ENCODE results near the gene GUCY1A1.

The GUCY1A1 gene

DNA sequence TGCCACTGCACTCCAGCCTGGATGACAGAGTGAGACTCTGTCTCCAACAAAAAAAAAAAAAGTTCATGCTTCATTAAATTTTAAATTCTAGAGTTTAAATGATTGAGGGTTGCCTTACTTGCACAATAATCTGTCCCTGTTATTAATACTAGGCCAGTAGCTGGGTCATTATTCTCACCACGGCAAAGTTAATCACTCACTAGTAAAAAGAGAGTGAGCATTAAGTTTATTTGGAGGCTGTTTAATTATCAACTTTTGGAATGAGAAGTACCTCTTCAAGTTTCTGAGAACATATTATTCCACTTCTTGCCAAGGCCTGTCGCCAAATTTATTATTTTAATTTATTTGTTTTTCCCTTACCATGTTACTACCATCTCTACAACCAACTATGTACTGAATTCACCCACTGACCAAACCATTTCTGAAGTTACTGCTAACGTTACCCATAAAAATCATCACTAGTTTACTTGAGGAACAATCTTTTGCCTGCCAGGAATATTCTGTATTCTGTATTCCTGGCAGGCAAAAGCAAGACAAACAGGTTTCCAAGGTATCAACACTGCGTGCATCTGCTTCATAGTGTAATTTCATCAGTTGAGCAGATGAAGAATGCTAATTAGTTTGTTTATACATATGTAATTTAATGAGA lies 26.5 kb downstream of the GUCY1A1 start:
- no peak for DNase-seq (ENCODE audit: low spot score)

DNA sequence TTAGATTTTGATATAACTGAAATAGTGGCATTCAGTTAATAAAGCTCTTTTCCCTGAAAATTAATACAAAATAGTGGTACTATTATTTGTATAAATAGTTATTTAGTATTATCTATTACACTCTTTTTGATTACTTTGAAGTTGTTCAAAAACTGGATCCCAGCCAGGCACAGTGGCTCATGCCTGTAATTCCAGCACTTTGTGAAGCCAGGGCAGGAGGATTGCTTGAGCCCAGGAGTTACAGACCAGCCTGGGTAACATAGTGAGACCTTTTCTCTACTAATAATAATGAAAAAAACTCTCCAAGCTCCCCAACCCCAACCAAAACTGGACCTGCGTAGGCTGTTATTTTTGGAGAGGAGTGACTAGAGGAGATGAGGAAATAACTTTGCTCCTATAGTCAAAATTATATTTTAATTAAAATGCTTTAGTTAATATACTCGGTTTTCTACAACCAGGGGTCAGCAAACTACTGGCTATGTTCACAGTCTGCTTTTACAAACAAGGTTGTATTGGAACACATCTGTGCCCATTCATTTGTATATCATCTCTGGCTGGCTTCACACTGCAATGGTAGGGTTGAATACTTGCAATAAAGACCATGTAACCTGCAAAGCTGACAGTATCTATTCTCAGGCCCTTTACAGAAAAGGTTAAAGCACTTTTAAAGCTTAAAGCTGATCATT lies 27.6 kb downstream of the GUCY1A1 start:
- no peak for DNase-seq (ENCODE audit: low spot score)

DNA sequence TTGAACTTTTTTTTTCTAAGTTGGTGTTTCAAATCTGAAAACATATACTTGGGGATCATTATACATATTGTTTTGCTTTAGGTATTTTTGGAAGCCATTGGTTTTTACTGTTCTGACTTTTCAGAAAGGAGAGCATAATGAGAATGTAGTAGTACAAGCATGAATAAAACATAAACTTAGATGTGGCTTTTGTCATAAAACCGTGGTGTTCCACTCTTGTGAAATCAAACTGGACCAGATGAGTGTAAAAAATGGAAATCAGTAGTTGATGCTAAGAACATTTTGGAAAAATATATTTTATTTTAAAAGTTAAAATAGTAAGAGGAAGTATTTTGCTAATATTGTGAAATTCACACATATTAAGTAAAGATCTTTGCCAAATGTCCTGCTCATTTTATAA lies 29.6 kb downstream of the GUCY1A1 start:
- no peak for DNase-seq (ENCODE audit: low spot score)

DNA sequence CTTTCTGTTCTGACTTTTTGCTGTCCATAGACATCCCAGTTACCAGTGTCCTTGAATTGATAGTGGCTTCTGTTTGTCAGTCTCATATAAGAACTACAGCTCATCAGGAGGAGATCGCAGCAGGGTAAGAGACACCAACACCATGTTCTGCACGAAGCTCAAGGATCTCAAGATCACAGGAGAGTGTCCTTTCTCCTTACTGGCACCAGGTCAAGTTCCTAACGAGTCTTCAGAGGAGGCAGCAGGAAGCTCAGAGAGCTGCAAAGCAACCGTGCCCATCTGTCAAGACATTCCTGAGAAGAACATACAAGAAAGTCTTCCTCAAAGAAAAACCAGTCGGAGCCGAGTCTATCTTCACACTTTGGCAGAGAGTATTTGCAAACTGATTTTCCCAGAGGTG lies 30.1 kb downstream of the GUCY1A1 start:
- DNase-seq (ENCODE audit: low spot score), result no peak

DNA sequence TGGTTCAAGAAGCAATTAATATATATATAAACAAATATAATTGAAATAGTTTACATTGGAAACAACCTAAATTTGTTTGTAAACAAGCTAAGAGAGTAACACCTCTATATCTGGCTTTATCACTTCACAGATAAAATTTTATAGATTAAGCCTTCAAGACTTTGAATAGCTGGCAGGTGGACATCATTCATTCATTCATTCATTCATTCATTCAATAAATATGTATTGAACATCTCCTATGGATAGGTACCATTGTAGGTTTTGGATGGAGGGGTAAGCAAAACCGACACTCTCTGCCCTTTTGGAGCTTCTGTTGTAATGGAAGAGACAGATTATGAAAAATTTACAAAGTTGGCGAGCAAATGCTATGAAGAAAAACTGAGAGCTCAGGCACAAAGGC lies 35.2 kb downstream of the GUCY1A1 start:
- no peak for DNase-seq (ENCODE audit: low spot score)

DNA sequence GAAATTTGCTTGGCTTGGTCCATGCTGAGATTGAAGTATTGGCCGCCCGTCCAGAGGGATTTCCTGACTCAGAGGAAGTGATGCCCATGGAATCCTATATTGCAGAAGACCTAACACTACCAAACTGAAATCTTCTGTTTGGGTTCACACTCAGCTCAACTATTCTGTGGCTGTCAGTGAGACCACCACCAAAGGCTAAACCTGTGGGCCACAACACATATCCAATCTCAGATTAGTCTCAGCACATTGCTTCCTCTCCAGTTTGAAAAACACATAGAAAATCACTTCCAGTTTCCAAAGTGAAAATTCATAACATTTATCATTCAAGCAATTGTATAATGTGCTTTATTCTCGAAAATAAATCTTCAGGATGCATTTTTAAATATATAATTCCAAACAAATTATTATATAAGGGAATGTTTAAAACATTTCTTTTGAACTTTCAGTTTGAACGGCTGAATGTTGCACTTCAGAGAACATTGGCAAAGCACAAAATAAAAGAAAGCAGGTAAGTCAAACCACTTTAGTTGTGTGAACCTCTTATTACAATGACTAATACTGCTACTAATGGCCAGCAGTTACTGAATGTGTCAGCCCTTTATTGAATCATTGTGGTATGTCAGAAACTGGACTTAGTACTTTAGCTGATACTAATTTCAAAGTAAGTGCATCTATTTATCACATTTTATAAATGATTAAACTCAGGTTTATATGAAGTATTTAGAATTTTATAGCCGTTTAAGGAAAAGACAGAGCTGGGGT lies 37.0 kb downstream of the GUCY1A1 start:
- DNase-seq (ENCODE audit: low spot score), result no peak

DNA sequence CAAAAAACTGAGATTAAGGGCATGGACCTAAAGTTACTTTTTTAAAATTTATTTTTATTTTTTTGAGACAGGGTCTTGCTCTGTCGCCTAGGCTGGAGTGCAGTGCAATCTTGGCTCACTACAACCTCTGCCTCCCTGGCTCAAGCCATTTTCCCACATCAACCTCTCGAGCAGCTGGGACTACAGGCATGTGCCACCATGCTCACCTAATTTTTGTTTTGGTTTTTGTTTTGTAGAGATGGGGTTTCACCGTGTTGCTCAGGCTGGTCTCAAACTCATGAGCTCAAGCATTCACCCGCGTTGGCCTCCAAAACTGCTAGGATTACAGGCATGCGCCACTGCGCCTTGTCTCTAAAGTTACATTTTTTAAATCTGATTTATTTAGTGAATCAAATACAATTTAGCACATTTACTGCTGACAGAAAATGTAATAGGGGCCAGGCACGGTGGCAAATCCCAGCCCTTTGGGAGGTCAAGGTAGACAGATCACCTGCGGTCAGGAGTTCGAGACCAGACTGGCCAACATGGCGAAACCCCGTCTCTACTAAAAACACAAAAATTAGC lies 38.3 kb downstream of the GUCY1A1 start:
- DNase-seq (ENCODE audit: low spot score), result no peak

DNA sequence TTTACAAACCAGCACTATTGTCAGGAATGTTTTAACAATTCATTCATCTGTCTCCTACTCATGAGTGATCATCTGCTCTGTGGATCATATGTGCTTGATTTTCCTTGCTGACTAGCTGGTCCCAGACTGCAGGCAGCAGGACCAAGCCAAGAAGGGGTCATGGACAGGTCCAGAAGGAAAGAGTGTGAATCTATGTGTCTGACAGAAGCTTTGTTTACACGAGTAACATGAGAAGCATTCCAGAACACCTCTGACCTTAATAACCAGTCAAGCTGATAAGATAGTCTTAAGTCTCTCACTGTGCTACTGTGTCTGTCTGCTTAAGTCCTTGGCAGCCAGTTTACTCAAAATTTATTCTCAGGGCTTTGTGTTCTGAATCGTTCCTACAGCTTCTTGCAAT lies 39.0 kb downstream of the GUCY1A1 start:
- peak; percentile 4 for DNase-seq (ENCODE audit: low spot score)

DNA sequence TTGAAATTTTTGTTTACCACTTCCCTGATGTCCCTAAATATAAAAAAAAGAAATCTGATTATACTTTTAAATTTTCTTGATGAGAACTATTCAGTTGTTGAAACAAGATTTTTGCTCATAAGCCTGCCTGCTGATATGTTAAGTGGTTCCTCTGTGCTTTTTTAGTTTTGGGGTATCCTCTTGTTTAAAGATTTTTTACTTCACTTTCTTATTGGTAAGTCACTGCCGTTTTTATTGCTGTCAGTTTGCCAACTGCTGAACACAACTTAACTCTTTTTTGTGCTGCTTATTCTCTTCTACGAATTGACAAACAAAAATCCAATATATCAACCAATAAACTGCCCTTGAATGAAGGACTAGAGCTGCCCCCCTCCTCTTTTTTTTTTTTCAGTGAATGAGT lies 39.5 kb downstream of the GUCY1A1 start:
- no peak for DNase-seq (ENCODE audit: low spot score)

DNA sequence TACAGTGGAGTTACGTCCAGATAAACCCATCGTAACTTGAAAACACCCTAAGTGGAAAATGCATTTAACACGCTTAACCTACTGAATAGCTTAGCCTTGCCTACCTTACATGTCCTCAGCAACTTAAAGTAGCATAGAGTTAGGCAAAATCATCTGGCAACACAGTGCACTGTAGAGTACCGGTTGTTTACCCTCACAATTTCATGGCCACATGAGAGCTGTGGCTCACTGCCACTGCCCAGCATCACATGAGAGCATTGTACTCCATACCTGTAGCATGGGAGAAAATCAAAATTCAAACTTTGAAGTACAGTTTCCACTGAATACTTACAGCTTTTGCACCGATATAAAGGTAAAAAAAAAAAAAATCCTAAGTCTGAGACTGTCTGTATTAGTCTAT lies 40.6 kb downstream of the GUCY1A1 start:
- DNase-seq (ENCODE audit: low spot score), result no peak

DNA sequence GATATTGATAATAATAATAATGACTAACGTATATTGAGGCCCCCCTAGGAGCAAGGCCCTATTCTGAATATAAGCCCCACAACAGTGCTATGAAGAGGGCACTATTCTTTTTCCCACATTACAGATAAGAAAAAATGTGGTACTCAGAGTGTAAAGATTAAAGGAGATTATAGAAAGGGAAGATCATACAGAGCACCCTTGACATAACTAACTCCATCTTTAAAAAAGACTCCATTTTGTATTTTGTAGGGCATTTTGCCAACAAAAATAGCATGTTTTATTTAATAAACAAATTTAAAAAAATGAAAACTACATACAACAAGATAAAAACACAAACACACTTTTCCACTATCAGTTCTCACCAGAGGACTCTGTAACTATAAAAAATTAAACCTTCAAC lies 42.1 kb downstream of the GUCY1A1 start:
- DNase-seq (ENCODE audit: low spot score), result no peak

DNA sequence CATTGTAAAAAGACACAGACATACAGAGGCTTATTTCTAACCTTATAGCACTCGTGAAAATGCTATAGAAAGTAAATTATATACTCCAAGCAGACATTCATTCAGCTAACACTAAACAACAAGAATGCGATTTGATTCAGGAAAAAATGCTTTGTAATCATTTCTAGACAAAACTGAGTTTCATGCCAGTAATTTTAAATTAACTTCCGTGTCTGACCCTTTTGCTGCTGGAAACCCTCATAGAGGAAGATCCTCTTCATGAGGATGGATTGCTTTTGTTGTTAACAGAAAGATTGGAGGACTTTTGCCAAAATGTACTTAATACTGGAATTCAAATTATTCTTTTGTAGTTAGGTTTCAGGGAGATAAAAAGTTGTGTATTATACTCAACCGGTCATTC lies 43.3 kb downstream of the GUCY1A1 start:
- no peak for DNase-seq (ENCODE audit: low spot score)

DNA sequence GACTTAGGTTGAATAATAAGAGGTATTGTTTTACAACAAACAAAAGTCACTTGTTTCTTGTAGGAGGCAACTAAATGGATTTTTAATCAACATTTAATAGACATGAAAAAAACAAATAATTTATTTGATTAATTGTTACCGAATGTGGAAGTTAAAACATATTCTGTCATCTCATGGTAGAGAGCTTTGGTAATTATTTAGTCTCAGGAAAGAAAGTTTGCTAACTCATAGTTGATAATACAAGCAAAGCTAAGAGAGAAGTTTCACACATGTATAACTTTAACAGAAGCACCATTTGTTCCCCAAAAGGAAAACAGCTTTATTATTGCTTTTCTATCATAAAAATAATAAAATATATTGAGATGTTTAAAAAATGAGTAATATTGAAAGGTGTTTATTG lies 44.9 kb downstream of the GUCY1A1 start:
- no peak for DNase-seq (ENCODE audit: low spot score)

DNA sequence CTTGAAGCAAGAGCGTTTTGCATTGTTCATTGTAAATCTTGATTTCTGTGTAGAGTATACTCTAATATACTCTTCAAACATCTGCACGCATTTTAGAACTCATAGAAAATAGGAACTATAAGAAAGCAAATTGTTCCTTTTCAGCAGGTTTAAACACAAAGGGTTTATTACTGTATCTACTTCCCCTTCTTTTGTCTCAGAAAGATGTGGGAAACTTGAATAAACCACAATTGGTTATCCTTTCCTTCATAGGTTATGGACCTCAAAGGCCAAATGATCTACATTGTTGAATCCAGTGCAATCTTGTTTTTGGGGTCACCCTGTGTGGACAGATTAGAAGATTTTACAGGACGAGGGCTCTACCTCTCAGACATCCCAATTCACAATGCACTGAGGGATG lies 46.2 kb downstream of the GUCY1A1 start:
- no peak for DNase-seq (ENCODE audit: low spot score)

DNA sequence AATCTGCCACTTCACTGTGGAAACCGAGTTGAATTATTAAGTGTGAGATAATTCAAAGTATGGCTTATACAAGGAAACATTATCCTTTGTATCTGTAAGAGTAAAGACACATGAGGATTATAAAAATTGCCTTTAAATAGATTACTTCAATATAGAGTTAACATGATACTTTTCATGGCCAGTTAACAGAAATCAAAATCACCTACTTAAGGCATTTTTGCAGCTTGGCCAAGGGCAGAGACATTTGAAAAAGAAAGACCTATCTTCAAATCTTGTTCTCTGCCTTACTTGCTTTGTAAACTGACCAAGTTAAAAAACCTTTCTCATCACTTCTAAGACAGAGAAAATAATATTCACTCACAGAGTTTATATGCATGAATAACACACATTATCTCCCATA lies 47.3 kb downstream of the GUCY1A1 start:
- no peak for DNase-seq (ENCODE audit: low spot score)

DNA sequence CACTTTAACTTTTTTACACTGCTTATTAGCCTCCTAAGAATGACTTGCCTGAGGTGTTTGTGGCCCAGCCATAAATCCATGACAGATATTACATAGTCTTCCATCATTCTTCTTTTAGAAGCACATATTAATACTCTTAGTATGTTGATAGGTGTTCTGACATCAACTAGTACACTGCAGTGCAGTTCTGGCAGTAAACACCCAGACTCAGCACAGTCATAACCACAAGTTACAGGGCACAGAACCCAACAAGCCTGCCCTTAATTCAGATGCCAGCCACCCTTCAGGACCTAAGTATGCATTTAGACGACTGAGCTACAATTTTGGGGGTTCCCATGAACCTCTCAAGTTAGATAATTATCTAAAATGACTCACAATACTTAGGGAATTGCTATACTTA lies 55.7 kb downstream of the GUCY1A1 start:
- no peak for DNase-seq (ENCODE audit: low spot score)

DNA sequence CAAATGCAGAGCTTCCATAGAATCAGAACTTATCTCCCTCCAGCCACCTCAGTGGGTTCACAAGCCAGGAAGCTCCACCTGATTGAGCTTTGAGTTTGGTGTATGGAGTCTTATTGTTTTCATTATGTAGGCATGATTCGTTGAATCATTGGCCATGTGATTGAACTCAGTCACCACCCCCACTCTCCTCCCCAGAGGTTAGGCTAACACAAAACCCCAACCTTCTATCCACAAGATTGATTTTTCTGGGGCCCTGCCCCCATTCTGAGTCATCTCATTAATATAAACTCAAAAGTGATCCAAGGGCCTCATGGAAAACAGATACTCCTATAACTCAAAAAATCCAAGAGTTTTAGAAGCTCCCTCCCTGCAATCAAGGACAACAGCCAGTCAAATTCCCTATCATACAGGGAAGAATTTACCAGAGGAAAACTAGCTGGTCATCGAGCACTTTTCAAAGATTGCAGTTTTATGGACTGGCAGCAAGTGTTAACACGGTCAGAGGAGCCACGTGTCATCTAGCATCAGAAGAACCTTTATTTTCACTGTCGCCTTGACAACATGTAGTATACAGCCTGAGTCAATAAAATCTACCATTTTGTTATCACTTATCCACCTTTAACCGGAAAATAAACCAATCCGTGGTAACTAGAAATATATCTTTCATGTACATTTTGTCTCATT lies 56.3 kb downstream of the GUCY1A1 start:
- no peak for DNase-seq (ENCODE audit: low spot score)

DNA sequence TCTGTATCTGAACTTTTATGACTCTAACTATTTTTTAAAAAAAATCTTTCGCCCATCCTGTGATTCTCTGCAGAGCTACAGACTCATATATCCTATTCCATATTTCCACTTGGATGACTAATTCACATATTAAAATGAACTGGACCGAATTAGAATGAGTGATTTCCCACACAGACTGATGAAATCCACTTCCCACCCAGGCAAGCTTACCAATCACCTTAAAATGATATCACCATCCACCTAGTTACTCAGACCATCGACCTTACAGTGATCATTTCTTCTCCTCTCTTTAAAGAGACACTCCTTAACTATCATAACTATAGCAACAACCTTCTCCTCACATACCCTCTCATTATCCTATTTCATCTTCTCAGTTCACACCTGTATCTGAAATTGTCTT lies 58.1 kb downstream of the GUCY1A1 start:
- DNase-seq (ENCODE audit: low spot score), result no peak

DNA sequence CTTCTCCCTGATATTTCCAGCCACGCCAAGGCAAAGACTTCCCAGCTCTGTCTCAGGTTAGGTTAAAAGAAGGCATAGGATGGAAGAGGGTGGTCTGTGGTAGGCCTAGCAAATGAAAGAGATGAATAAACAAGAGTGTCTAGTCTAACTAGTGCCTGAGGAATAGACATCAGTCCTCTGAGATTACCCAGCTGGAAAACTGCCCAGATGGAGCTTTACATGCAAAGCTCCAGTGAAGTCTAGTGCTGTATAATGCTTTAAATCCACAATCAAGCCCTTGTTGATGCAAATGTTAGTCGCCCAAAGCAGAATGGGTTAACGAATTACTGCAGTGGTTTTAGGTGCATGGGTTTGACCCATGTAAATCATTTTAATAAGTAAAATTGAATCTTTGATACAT lies 67.4 kb downstream of the GUCY1A1 start:
- no peak for DNase-seq (ENCODE audit: low spot score)

DNA sequence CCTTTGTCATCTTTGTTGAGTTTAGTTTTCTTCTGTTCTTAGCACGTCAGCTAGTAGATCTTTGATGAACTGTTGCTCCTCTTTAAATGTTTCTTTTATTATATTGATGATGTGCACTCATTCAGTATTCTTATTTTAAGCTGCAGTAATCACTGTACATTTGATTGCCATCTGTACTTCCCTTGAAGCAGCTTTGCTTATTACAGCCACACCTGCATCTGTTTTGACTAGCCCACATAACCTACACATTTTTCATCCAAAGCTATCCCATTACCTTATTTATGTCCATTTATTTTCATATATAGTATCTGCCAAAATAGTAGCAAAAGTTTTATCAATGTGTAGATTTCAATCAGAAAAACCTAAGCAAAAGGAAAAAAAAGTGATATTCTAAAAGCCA lies 68.3 kb downstream of the GUCY1A1 start:
- no peak for DNase-seq (ENCODE audit: low spot score)

DNA sequence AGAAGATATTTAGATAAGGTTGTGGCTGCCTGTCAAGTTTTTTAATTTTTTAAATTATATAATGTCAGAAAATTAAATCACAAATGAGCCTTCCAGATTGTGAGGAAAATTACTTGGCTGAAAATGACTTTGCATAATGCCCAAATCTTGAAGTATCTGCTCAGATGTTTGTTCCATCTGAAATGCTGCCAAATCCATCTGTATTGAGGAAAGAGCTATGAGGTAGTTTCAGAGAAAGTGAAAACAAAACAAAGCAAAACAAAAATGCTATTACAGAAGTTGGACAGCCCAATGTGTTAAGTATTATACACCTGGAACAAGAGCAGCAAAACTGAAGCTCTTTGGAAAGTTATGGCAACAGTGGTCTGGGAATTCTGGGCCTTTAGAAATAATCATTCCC lies 68.8 kb downstream of the GUCY1A1 start:
- no peak for DNase-seq (ENCODE audit: low spot score)

DNA sequence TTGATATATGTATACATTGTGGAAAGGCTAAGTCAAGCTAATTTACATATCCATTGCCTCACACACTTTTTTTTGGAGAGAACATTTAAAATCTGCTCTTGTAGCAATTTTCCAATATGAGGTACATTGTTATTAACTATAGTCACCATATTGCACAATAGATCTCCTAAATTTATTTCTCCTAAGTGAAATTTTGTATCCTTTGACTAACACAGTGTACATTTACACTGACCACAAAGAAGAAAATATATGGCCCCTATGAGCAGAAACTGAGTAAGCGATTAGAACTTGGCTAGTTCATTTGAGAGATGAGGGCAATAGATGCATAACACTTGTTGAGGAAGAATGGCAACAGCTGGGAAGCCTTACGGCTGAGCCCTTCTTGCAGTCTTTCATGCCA lies 71.9 kb downstream of the GUCY1A1 start:
- DNase-seq (ENCODE audit: low spot score), result peak; percentile 24

DNA sequence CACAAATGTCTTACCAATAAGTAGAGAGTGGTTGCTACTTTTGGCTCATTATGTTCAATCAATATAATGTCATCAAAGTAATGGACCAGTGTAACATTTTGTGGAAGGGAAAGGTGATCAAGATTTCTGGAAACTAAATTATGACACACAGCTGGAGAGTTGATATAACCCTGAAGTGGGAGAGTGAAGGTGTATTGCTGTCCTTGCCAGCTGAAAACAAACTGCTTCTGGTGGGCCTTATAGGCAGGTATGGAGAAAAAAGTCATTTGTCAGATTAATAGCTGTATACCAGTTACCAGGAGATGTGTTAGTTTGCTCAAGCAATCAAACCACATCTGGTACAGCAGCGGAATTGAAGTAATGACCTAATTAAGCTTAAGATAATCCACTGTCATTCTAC lies 74.9 kb downstream of the GUCY1A1 start:
- DNase-seq (ENCODE audit: low spot score), result no peak
